Activated T-helper 1 cell treated with anti-CD3 and anti-CD28 coated beads, Interleukin-12 subunit alpha, Interleukin-12 subunit beta, Interleukin-2, Interleukin-4 antibody, amounts not matched to agents 30 ng/mL and 10 ng/mL and 1 ng/mL, durations not matched to agents 14 hours and 24 hours and 36 hours (primary cell): Measurements from ENCODE around the gene LRFN2. TPM values are rescaled to one million over a fixed set of nuclear protein-coding genes. Genes with fewer than 3 reads are reported as not detected.

Source experiments
- DNase-seq: peaks from one replicate; pipeline ENCODE4 v3.0.0; 2021; ENCODE audit warnings: low spot score
- H3K27ac Mint-ChIP-seq: one replicate; pipeline ENCODE4 v1.8.0; 2021; ENCODE audit warnings: mild to moderate bottlenecking, mixed read lengths
- H3K27me3 Mint-ChIP-seq: one replicate; pipeline ENCODE4 v1.8.0; 2022; ENCODE audit warnings: mild to moderate bottlenecking, moderate library complexity, mixed read lengths; ENCODE audit not compliant: insufficient read depth
- H3K36me3 Mint-ChIP-seq: one replicate; pipeline ENCODE4 v1.8.0; 2021; ENCODE audit warnings: low read depth, mixed read lengths
- H3K4me1 Mint-ChIP-seq: one replicate; pipeline ENCODE4 v1.8.0; 2021; ENCODE audit warnings: low read depth, mixed read lengths
- H3K4me3 Mint-ChIP-seq: one replicate; pipeline ENCODE4 v1.8.0; 2021; ENCODE audit warnings: mild to moderate bottlenecking, moderate library complexity, mixed read lengths
- H3K9me3 Mint-ChIP-seq: one replicate; pipeline ENCODE4 v1.8.0; 2021; ENCODE audit warnings: mixed read lengths
- intact Hi-C: fragments of 100-400 bp; cut with micrococcal nuclease; formaldehyde crosslinking; loops from one replicate; pipeline ENCODE4 v1.15.1; 2024
- total RNA-seq: library from RNA; stranded (reverse); gene quantifications from 2 replicates; pipeline ENCODE4 v1.2.3, GENCODE V29; 2022

Gene LRFN2
- total RNA-seq, 1 donor from 2014 or later: 0.29 TPM

GRCh38 chr6:40520084-40520483 is 67.1 kb downstream of the LRFN2 start:
- H3K27me3 Mint-ChIP-seq: peaks cover 23% of the 10 kb centered on the region
- DNase-seq: no peak
- no peak overlapping the region for H3K27ac Mint-ChIP-seq
- H3K4me1 Mint-ChIP-seq: peaks cover 11% of the 10 kb centered on the region
- H3K36me3 Mint-ChIP-seq: no peaks in the 10 kb centered on the region
- intact Hi-C loops: no loop called here
- no peak overlapping the region for H3K4me3 Mint-ChIP-seq
- H3K9me3 Mint-ChIP-seq: no peaks in the 10 kb centered on the region

- H3K4me1 Mint-ChIP-seq: peaks cover 11% of the 10 kb centered on the region
- H3K27ac Mint-ChIP-seq: no peak overlapping the region
- intact Hi-C loops: no loop called here
- no peaks in the 10 kb centered on the region for H3K9me3 Mint-ChIP-seq
- H3K4me3 Mint-ChIP-seq: no peak overlapping the region
- DNase-seq: no peak
- H3K27me3 Mint-ChIP-seq: peaks cover 19% of the 10 kb centered on the region
- no peaks in the 10 kb centered on the region for H3K36me3 Mint-ChIP-seq
Measured at GRCh38 chr6:40517654-40518053, 69.5 kb downstream of the LRFN2 start.

GRCh38 chr6:40516429-40516828 is 70.7 kb downstream of the LRFN2 start:
- Mint-ChIP-seq H3K27ac (no peak overlapping the region), H3K9me3 (no peaks in the 10 kb centered on the region), H3K4me1 (peaks cover 18% of the 10 kb centered on the region), H3K27me3 (peaks cover 16% of the 10 kb centered on the region), H3K4me3 (no peak overlapping the region), H3K36me3 (no peaks in the 10 kb centered on the region)
- intact Hi-C loops: no loop called here
- DNase-seq: no peak

- Mint-ChIP-seq H3K27ac (no peak overlapping the region), H3K4me1 (peaks cover 29% of the 10 kb centered on the region), H3K36me3 (no peaks in the 10 kb centered on the region), H3K4me3 (no peak overlapping the region), H3K27me3 (peaks cover 14% of the 10 kb centered on the region), H3K9me3 (no peaks in the 10 kb centered on the region)
- no peak for DNase-seq
- intact Hi-C loops: no loop called here
Measured at GRCh38 chr6:40512340-40512739, 74.8 kb downstream of the LRFN2 start.

GRCh38 chr6:40511884-40512283 is 75.3 kb downstream of the LRFN2 start:
- DNase-seq: no peak
- Mint-ChIP-seq H3K9me3 (no peaks in the 10 kb centered on the region), H3K27me3 (peaks cover 12% of the 10 kb centered on the region), H3K36me3 (no peaks in the 10 kb centered on the region), H3K27ac (no peak overlapping the region), H3K4me1 (peaks cover 29% of the 10 kb centered on the region), H3K4me3 (no peak overlapping the region)
- intact Hi-C loops: no loop called here

GRCh38 chr6:40510442-40510841 is 76.7 kb downstream of the LRFN2 start:
- H3K27ac Mint-ChIP-seq: no peak overlapping the region
- H3K4me3 Mint-ChIP-seq: no peak overlapping the region
- intact Hi-C loops: no loop called here
- no peak for DNase-seq
- H3K27me3 Mint-ChIP-seq: peaks cover 7% of the 10 kb centered on the region
- H3K36me3 Mint-ChIP-seq: no peaks in the 10 kb centered on the region
- peaks cover 29% of the 10 kb centered on the region for H3K4me1 Mint-ChIP-seq
- H3K9me3 Mint-ChIP-seq: no peaks in the 10 kb centered on the region

GRCh38 chr6:40509716-40510260 is 77.4 kb downstream of the LRFN2 start:
- no peak overlapping the region for H3K27ac Mint-ChIP-seq
- H3K4me3 Mint-ChIP-seq: no peak overlapping the region
- H3K4me1 Mint-ChIP-seq: peaks cover 29% of the 10 kb centered on the region
- DNase-seq: no peak
- H3K36me3 Mint-ChIP-seq: no peaks in the 10 kb centered on the region
- H3K9me3 Mint-ChIP-seq: no peaks in the 10 kb centered on the region
- peaks cover 7% of the 10 kb centered on the region for H3K27me3 Mint-ChIP-seq
- intact Hi-C loops: loop anchor here (10.0 kb wide), 1 partner anchor 185 kb away; no protein-coding TSS in a partner anchor

- intact Hi-C loops: loop anchor here (10.0 kb wide), 1 partner anchor 184 kb away; no protein-coding TSS in a partner anchor
- peaks cover 7% of the 10 kb centered on the region for H3K27me3 Mint-ChIP-seq
- H3K4me3 Mint-ChIP-seq: no peak overlapping the region
- DNase-seq: peak; percentile 5
- no peaks in the 10 kb centered on the region for H3K36me3 Mint-ChIP-seq
- H3K4me1 Mint-ChIP-seq: peaks cover 29% of the 10 kb centered on the region
- H3K27ac Mint-ChIP-seq: no peak overlapping the region
- no peaks in the 10 kb centered on the region for H3K9me3 Mint-ChIP-seq
Measured at GRCh38 chr6:40509086-40509485, 78.1 kb downstream of the LRFN2 start.

GRCh38 chr6:40506954-40507353 is 80.2 kb downstream of the LRFN2 start:
- H3K27me3 Mint-ChIP-seq: peaks cover 9% of the 10 kb centered on the region
- no peak overlapping the region for H3K4me3 Mint-ChIP-seq
- DNase-seq: no peak
- H3K9me3 Mint-ChIP-seq: no peaks in the 10 kb centered on the region
- H3K27ac Mint-ChIP-seq: no peak overlapping the region
- intact Hi-C loops: loop anchor here (10.0 kb wide), 1 partner anchor 182 kb away; no protein-coding TSS in a partner anchor
- H3K4me1 Mint-ChIP-seq: peaks cover 26% of the 10 kb centered on the region
- H3K36me3 Mint-ChIP-seq: no peaks in the 10 kb centered on the region

GRCh38 chr6:40505191-40505810 is 81.9 kb downstream of the LRFN2 start:
- Mint-ChIP-seq H3K4me1 (peaks cover 11% of the 10 kb centered on the region), H3K4me3 (no peak overlapping the region), H3K36me3 (no peaks in the 10 kb centered on the region), H3K27me3 (peaks cover 7% of the 10 kb centered on the region), H3K9me3 (no peaks in the 10 kb centered on the region), H3K27ac (no peak overlapping the region)
- DNase-seq: no peak
- intact Hi-C loops: loop anchor here (10.0 kb wide), 1 partner anchor 180 kb away; no protein-coding TSS in a partner anchor

GRCh38 chr6:40504274-40504673 is 82.9 kb downstream of the LRFN2 start:
- H3K27ac Mint-ChIP-seq: no peak overlapping the region
- H3K9me3 Mint-ChIP-seq: no peaks in the 10 kb centered on the region
- H3K27me3 Mint-ChIP-seq: peaks cover 7% of the 10 kb centered on the region
- intact Hi-C loops: loop anchor here (10.0 kb wide), 1 partner anchor 179 kb away; no protein-coding TSS in a partner anchor
- DNase-seq: no peak
- H3K4me3 Mint-ChIP-seq: no peak overlapping the region
- no peaks in the 10 kb centered on the region for H3K36me3 Mint-ChIP-seq
- peaks cover 6% of the 10 kb centered on the region for H3K4me1 Mint-ChIP-seq

- H3K36me3 Mint-ChIP-seq: no peaks in the 10 kb centered on the region
- no peak for DNase-seq
- intact Hi-C loops: loop anchor here (10.0 kb wide), 1 partner anchor 175 kb away; no protein-coding TSS in a partner anchor
- H3K4me3 Mint-ChIP-seq: no peak overlapping the region
- H3K9me3 Mint-ChIP-seq: no peaks in the 10 kb centered on the region
- H3K27ac Mint-ChIP-seq: no peak overlapping the region
- H3K27me3 Mint-ChIP-seq: peaks cover 5% of the 10 kb centered on the region
- H3K4me1 Mint-ChIP-seq: no peaks in the 10 kb centered on the region
Measured at GRCh38 chr6:40500227-40500626, 86.9 kb downstream of the LRFN2 start.

GRCh38 chr6:40499215-40499614 is 87.9 kb downstream of the LRFN2 start:
- Mint-ChIP-seq H3K4me3 (no peak overlapping the region), H3K4me1 (no peaks in the 10 kb centered on the region), H3K9me3 (no peaks in the 10 kb centered on the region), H3K27ac (no peak overlapping the region), H3K36me3 (no peaks in the 10 kb centered on the region), H3K27me3 (peaks cover 5% of the 10 kb centered on the region)
- DNase-seq: no peak
- intact Hi-C loops: no loop called here
